Body of pancreas (tissue), 4 donors: Measurements from ENCODE around the gene CHRDL2.
"Not testable (repeated sequence)": the region's sequence is repeated elsewhere in the genome, so short reads cannot be mapped to it uniquely, and the experiment has no call there.

Source experiments
- POLR2A ChIP-seq, 3 donors: fragments of 450-650 bp; IDR thresholded peaks; one replicate each; pipeline ENCODE4 v1.6.1; 2016; ENCODE audit warnings: antibody characterized with exemption in 3 of 3, mild to moderate bottlenecking in 2 of 3
- TF ChIP-seq, protein P1 (sequence below), 7 experiments: fragments of 450-650 bp in 4 of 7; fragments of 200-600 bp in 3 of 7; sonication (generic) in 3 of 7; IDR thresholded peaks; one replicate each; pipeline ENCODE4 v1.5.1; 2016 to 2019; ENCODE audit warnings: antibody characterized with exemption in 7 of 7

DNA sequence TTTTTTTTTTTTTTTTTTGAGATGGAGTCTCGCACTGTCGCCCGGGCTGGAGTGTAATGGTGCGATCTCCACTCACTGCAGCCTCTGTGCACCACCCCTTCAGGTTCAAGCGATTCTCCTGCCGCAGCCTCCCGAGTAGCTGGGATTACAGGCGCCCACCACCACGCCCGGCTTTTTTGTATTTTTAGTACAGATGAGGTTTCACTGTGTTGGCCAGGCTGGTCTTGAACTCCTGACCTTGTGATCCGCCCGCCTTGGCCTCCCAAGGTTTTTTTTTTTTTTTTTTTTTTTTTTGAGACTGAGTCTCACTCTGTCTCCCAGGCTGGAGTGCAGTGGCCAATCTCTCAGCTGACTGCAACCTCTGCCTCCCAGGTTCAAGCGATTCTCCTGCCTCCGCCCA is 19.4 kb upstream of the CHRDL2 start:
- TF ChIP-seq, protein P1, sequence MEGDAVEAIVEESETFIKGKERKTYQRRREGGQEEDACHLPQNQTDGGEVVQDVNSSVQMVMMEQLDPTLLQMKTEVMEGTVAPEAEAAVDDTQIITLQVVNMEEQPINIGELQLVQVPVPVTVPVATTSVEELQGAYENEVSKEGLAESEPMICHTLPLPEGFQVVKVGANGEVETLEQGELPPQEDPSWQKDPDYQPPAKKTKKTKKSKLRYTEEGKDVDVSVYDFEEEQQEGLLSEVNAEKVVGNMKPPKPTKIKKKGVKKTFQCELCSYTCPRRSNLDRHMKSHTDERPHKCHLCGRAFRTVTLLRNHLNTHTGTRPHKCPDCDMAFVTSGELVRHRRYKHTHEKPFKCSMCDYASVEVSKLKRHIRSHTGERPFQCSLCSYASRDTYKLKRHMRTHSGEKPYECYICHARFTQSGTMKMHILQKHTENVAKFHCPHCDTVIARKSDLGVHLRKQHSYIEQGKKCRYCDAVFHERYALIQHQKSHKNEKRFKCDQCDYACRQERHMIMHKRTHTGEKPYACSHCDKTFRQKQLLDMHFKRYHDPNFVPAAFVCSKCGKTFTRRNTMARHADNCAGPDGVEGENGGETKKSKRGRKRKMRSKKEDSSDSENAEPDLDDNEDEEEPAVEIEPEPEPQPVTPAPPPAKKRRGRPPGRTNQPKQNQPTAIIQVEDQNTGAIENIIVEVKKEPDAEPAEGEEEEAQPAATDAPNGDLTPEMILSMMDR (IDR thresholded peaks at IDR 0.05), result not testable (repeated sequence)
- TF ChIP-seq POLR2A (IDR thresholded peaks at IDR 0.05), result not testable (repeated sequence)
